ENCODE data around the gene MYRFL.

- TF ChIP-seq CTCF (IDR thresholded peaks at IDR 0.05; ENCODE audit: borderline replicate concordance, extremely low read depth, low read length, poor library complexity, severe bottlenecking) (no peak), EZH2 (IDR thresholded peaks at IDR 0.05; ENCODE audit: borderline replicate concordance, low read depth, low read length, severe bottlenecking) (no peak)
Measured at GRCh38 chr12:69929531-69929930, 104.5 kb downstream of the MYRFL start.

Data from DND-41 (cell line).